Measurements from ENCODE around the gene INTS4.

DNA sequence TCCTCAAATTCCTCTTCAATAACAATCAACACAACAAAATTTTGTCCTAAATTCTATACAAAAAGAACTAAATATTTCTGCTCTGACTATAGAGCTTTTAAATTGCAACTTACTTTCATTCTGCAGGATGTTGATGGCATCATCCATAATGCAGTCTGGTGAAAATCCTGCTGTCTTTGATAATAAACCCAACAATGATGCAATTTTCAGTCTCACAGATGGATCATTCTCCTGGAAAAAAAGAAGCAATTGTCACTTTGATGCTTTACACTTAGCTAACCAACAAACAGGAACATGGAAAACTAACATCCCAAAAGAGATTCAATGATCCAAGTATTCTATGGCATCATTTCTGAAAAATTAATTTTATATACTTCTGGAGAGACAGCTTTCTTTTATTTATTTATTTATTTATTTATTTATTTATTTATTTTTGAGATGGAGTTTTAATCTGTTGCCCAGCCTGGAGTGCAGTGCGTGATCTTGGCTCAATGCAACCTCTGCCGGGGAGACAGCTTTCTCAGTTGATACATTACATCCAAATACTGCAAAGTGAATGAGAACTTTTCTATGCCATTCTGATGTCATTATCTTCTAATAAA lies 13.0 kb downstream of the INTS4 start:
- TF ChIP-seq, protein P1, sequence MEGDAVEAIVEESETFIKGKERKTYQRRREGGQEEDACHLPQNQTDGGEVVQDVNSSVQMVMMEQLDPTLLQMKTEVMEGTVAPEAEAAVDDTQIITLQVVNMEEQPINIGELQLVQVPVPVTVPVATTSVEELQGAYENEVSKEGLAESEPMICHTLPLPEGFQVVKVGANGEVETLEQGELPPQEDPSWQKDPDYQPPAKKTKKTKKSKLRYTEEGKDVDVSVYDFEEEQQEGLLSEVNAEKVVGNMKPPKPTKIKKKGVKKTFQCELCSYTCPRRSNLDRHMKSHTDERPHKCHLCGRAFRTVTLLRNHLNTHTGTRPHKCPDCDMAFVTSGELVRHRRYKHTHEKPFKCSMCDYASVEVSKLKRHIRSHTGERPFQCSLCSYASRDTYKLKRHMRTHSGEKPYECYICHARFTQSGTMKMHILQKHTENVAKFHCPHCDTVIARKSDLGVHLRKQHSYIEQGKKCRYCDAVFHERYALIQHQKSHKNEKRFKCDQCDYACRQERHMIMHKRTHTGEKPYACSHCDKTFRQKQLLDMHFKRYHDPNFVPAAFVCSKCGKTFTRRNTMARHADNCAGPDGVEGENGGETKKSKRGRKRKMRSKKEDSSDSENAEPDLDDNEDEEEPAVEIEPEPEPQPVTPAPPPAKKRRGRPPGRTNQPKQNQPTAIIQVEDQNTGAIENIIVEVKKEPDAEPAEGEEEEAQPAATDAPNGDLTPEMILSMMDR (IDR thresholded peaks at IDR 0.05), result no peak
- no peak for TF ChIP-seq POLR2A (IDR thresholded peaks at IDR 0.05)
